GM23338 (cell line): ENCODE data around the gene NANS. TPM values are rescaled to one million over a fixed set of nuclear protein-coding genes. Genes with fewer than 3 reads are reported as not detected.

ENCODE experiments used
- ATAC-seq: fragments of 200-7000 bp; cut with Tn5 transposase; 3 replicates; pipeline ENCODE4 v1.9.1; 2020
- DNase-seq: peaks from one replicate; pipeline ENCODE4 v3.0.0-alpha.2; 2015; ENCODE audit warnings: low spot score
- H2AFZ ChIP-seq: fragments of 200-600 bp; sonication (generic); 2 replicates; pipeline ENCODE4 v1.8.0; 2016; ENCODE audit warnings: antibody characterized with exemption, mild to moderate bottlenecking, moderate library complexity
- H3F3A ChIP-seq: fragments of 200-600 bp; sonication (generic); replicated peaks from 2 replicates; pipeline ENCODE4 v1.8.0; 2017; ENCODE audit warnings: antibody characterized with exemption, mixed run types, low read depth
- H3K27ac ChIP-seq: fragments of 200-600 bp; sonication (generic); 2 replicates; pipeline ENCODE4 v1.6.1; 2016; ENCODE audit warnings: low read depth
- H3K27me3 ChIP-seq: fragments of 200-600 bp; sonication (generic); 2 replicates; pipeline ENCODE4 v1.8.0; 2016; ENCODE audit warnings: mild to moderate bottlenecking, mixed run types, moderate library complexity; ENCODE audit not compliant: insufficient read depth
- H3K36me3 ChIP-seq: fragments of 200-600 bp; sonication (generic); 2 replicates; pipeline ENCODE4 v1.8.0; 2016; ENCODE audit warnings: mild to moderate bottlenecking; ENCODE audit not compliant: insufficient read depth
- H3K4me1 ChIP-seq: fragments of 200-600 bp; sonication (generic); 2 replicates; pipeline ENCODE4 v1.8.0; 2016; ENCODE audit warnings: mild to moderate bottlenecking, moderate library complexity; ENCODE audit not compliant: insufficient read depth
- H3K4me2 ChIP-seq: fragments of 200-600 bp; sonication (generic); 2 replicates; pipeline ENCODE4 v1.7.1; 2017; ENCODE audit warnings: mixed run types
- H3K4me3 ChIP-seq: fragments of 200-600 bp; sonication (generic); 2 replicates; pipeline ENCODE4 v1.6.1; 2016; ENCODE audit warnings: mixed run types
- H3K79me2 ChIP-seq: fragments of 200-600 bp; sonication (generic); replicated peaks from 2 replicates; pipeline ENCODE4 v1.8.0; 2017; ENCODE audit warnings: mild to moderate bottlenecking; ENCODE audit not compliant: insufficient read depth
- H3K9me2 ChIP-seq: fragments of 200-600 bp; sonication (generic); 2 replicates; pipeline ENCODE4 v1.8.0; 2017; ENCODE audit not compliant: insufficient read depth
- H4K20me1 ChIP-seq: fragments of 200-600 bp; sonication (generic); replicated peaks from 2 replicates; pipeline ENCODE4 v1.8.0; 2017; ENCODE audit warnings: mild to moderate bottlenecking; ENCODE audit not compliant: insufficient read depth
- H3K27ac Mint-ChIP-seq: 2 replicates; pipeline ENCODE4 v1.8.0; 2020; ENCODE audit warnings: inconsistent platforms, mild to moderate bottlenecking, moderate library complexity, mixed read lengths
- H3K27me3 Mint-ChIP-seq: 3 replicates; pipeline ENCODE4 v1.8.0; 2022; ENCODE audit warnings: low read depth, mild to moderate bottlenecking, moderate library complexity, mixed read lengths, inconsistent platforms; ENCODE audit not compliant: insufficient read depth, poor library complexity
- H3K36me3 Mint-ChIP-seq: 3 replicates; pipeline ENCODE4 v1.8.0; 2021; ENCODE audit warnings: low read depth, mild to moderate bottlenecking, inconsistent platforms, moderate library complexity, mixed read lengths
- H3K4me1 Mint-ChIP-seq: 3 replicates; pipeline ENCODE4 v1.8.0; 2020; ENCODE audit warnings: mild to moderate bottlenecking, inconsistent platforms, mixed read lengths
- H3K4me3 Mint-ChIP-seq: 3 replicates; pipeline ENCODE4 v1.8.0; 2021; ENCODE audit warnings: moderate library complexity, mild to moderate bottlenecking, inconsistent platforms, mixed read lengths
- H3K9me3 Mint-ChIP-seq: 3 replicates; pipeline ENCODE4 v1.8.0; 2020; ENCODE audit warnings: moderate library complexity, mild to moderate bottlenecking, inconsistent platforms, mixed read lengths
- CREB1 ChIP-seq: fragments of 250-450 bp; sonication (Bioruptor Pico); IDR thresholded peaks from 2 replicates; pipeline ENCODE4 v1.5.0; 2020; ENCODE audit warnings: low read depth, mild to moderate bottlenecking, moderate library complexity
- EZH2 ChIP-seq: fragments of 200-600 bp; sonication (generic); IDR thresholded peaks from one replicate; pipeline ENCODE4 v1.8.0; 2017; ENCODE audit warnings: antibody characterized with exemption, mild to moderate bottlenecking, low read depth; ENCODE audit not compliant: unreplicated experiment
- EZH2phosphoT487 ChIP-seq: fragments of 200-600 bp; sonication (generic); IDR thresholded peaks from one replicate; pipeline ENCODE4 v1.8.1; 2018; ENCODE audit warnings: antibody characterized with exemption; ENCODE audit not compliant: unreplicated experiment
- JUNB ChIP-seq: IDR thresholded peaks from one replicate; pipeline ENCODE4 v1.6.1; 2016; ENCODE audit warnings: antibody characterized with exemption; ENCODE audit not compliant: unreplicated experiment
- NANOG ChIP-seq: IDR thresholded peaks from 2 replicates; pipeline ENCODE4 v1.6.1; 2016; ENCODE audit warnings: antibody characterized with exemption, borderline replicate concordance
- POLR2AphosphoS5 ChIP-seq: IDR thresholded peaks from 2 replicates; pipeline ENCODE4 v1.6.1; 2016; ENCODE audit warnings: antibody characterized with exemption, low read depth
- STAT1 ChIP-seq: IDR thresholded peaks from one replicate; pipeline ENCODE4 v1.6.1; 2016; ENCODE audit warnings: antibody characterized with exemption; ENCODE audit not compliant: unreplicated experiment
- ZNF114 ChIP-seq: fragments of 250-450 bp; sonication (Bioruptor Pico); IDR thresholded peaks from 2 replicates; pipeline ENCODE4 v1.5.0; 2020; ENCODE audit warnings: mild to moderate bottlenecking, moderate library complexity
- ZNF331 ChIP-seq: fragments of 250-450 bp; sonication (Bioruptor Pico); IDR thresholded peaks from 2 replicates; pipeline ENCODE4 v1.5.0; 2020; ENCODE audit warnings: low read depth, mild to moderate bottlenecking, moderate library complexity
- polyA plus RNA-seq: library from polyadenylated mRNA; unstranded; fragments of >200 nt; fragmentation: Nextera tagmentation; extraction: Ambion mirVana; gene quantifications from 2 replicates; pipeline ENCODE4 v1.2.1, GENCODE V29; 2016
- total RNA-seq: library from RNA; depleted of rRNA; stranded (reverse); fragments of >200 nt; shearing (Covaris generic); gene quantifications from 2 replicates; pipeline ENCODE4 v1.2.3, GENCODE V29; 2014
- TF ChIP-seq, protein P1 (sequence below): fragments of 250-450 bp; sonication (Bioruptor Pico); IDR thresholded peaks from 2 replicates; pipeline ENCODE4 v1.5.0; 2020; ENCODE audit warnings: mild to moderate bottlenecking, moderate library complexity
- TF ChIP-seq, protein P2 (sequence below): IDR thresholded peaks from one replicate; pipeline ENCODE4 v1.6.1; 2018; ENCODE audit warnings: antibody characterized with exemption; ENCODE audit not compliant: unreplicated experiment
- TF ChIP-seq, protein P3 (sequence below): IDR thresholded peaks from 2 replicates; pipeline ENCODE4 v1.6.1; 2016; ENCODE audit warnings: antibody characterized with exemption
- TF ChIP-seq, protein P4 (sequence below), 2 experiments: fragments of 200-600 bp in 1 of 2; sonication (generic) in 1 of 2; conservative IDR thresholded peaks; 2 replicates each; pipeline versions ENCODE4 v1.5.1 to v1.6.1; 2016 to 2017; ENCODE audit warnings: antibody characterized with exemption in 2 of 2, low read depth in 2 of 2, mild to moderate bottlenecking in 2 of 2, moderate library complexity in 1 of 2

The NANS gene
- total and polyA plus RNA-seq, 2 experiments from 2014 or later: 67.3 to 77.4 TPM

DNA sequence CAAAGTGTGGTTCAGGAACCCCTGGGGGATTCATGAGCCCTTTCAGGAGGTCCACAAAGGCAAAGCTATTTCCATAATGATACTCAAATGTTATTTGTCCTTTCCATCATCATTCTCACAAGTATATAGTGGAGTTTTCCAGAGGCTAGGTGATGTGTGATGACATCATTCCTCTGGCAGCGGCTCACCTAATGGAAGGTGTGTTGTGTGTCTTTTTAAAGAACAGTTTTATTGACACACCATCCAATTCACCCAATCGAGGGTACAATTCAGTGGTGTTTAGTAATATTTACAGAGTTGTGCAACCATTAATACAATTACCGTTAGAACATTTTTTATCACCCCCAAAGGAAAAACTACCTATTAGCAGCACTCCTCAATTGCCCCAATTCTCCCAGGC is 9.7 kb downstream of the NANS start:
- 0 out of 2 replicates have a peak, but pooled peaks cover 4% of the 10 kb centered on the region for H3K79me2 ChIP-seq
- H3K9me2 ChIP-seq: no peaks in the 10 kb centered on the region
- ATAC-seq (no peak), DNase-seq (no peak)
- TF ChIP-seq EZH2: no peak
- no peak for TF ChIP-seq NANOG
- TF ChIP-seq, protein P1, sequence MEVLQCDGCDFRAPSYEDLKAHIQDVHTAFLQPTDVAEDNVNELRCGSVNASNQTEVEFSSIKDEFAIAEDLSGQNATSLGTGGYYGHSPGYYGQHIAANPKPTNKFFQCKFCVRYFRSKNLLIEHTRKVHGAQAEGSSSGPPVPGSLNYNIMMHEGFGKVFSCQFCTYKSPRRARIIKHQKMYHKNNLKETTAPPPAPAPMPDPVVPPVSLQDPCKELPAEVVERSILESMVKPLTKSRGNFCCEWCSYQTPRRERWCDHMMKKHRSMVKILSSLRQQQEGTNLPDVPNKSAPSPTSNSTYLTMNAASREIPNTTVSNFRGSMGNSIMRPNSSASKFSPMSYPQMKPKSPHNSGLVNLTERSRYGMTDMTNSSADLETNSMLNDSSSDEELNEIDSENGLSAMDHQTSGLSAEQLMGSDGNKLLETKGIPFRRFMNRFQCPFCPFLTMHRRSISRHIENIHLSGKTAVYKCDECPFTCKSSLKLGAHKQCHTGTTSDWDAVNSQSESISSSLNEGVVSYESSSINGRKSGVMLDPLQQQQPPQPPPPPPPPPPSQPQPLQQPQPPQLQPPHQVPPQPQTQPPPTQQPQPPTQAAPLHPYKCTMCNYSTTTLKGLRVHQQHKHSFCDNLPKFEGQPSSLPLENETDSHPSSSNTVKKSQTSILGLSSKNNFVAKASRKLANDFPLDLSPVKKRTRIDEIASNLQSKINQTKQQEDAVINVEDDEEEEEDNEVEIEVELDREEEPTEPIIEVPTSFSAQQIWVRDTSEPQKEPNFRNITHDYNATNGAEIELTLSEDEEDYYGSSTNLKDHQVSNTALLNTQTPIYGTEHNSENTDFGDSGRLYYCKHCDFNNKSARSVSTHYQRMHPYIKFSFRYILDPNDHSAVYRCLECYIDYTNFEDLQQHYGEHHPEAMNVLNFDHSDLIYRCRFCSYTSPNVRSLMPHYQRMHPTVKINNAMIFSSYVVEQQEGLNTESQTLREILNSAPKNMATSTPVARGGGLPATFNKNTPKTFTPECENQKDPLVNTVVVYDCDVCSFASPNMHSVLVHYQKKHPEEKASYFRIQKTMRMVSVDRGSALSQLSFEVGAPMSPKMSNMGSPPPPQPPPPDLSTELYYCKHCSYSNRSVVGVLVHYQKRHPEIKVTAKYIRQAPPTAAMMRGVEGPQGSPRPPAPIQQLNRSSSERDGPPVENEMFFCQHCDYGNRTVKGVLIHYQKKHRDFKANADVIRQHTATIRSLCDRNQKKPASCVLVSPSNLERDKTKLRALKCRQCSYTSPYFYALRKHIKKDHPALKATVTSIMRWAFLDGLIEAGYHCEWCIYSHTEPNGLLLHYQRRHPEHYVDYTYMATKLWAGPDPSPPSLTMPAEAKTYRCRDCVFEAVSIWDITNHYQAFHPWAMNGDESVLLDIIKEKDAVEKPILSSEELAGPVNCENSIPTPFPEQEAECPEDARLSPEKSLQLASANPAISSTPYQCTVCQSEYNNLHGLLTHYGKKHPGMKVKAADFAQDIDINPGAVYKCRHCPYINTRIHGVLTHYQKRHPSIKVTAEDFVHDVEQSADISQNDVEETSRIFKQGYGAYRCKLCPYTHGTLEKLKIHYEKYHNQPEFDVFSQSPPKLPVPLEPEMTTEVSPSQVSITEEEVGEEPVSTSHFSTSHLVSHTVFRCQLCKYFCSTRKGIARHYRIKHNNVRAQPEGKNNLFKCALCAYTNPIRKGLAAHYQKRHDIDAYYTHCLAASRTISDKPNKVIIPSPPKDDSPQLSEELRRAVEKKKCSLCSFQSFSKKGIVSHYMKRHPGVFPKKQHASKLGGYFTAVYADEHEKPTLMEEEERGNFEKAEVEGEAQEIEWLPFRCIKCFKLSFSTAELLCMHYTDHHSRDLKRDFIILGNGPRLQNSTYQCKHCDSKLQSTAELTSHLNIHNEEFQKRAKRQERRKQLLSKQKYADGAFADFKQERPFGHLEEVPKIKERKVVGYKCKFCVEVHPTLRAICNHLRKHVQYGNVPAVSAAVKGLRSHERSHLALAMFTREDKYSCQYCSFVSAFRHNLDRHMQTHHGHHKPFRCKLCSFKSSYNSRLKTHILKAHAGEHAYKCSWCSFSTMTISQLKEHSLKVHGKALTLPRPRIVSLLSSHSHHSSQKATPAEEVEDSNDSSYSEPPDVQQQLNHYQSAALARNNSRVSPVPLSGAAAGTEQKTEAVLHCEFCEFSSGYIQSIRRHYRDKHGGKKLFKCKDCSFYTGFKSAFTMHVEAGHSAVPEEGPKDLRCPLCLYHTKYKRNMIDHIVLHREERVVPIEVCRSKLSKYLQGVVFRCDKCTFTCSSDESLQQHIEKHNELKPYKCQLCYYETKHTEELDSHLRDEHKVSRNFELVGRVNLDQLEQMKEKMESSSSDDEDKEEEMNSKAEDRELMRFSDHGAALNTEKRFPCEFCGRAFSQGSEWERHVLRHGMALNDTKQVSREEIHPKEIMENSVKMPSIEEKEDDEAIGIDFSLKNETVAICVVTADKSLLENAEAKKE: no peak
- TF ChIP-seq CREB1 (CRISPR knock-in tag): no peak
- TF ChIP-seq ZNF114 (CRISPR knock-in tag): no peak
- TF ChIP-seq, protein P2, sequence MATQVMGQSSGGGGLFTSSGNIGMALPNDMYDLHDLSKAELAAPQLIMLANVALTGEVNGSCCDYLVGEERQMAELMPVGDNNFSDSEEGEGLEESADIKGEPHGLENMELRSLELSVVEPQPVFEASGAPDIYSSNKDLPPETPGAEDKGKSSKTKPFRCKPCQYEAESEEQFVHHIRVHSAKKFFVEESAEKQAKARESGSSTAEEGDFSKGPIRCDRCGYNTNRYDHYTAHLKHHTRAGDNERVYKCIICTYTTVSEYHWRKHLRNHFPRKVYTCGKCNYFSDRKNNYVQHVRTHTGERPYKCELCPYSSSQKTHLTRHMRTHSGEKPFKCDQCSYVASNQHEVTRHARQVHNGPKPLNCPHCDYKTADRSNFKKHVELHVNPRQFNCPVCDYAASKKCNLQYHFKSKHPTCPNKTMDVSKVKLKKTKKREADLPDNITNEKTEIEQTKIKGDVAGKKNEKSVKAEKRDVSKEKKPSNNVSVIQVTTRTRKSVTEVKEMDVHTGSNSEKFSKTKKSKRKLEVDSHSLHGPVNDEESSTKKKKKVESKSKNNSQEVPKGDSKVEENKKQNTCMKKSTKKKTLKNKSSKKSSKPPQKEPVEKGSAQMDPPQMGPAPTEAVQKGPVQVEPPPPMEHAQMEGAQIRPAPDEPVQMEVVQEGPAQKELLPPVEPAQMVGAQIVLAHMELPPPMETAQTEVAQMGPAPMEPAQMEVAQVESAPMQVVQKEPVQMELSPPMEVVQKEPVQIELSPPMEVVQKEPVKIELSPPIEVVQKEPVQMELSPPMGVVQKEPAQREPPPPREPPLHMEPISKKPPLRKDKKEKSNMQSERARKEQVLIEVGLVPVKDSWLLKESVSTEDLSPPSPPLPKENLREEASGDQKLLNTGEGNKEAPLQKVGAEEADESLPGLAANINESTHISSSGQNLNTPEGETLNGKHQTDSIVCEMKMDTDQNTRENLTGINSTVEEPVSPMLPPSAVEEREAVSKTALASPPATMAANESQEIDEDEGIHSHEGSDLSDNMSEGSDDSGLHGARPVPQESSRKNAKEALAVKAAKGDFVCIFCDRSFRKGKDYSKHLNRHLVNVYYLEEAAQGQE: no peak
- TF ChIP-seq STAT1: no peak
- TF ChIP-seq, protein P3, sequence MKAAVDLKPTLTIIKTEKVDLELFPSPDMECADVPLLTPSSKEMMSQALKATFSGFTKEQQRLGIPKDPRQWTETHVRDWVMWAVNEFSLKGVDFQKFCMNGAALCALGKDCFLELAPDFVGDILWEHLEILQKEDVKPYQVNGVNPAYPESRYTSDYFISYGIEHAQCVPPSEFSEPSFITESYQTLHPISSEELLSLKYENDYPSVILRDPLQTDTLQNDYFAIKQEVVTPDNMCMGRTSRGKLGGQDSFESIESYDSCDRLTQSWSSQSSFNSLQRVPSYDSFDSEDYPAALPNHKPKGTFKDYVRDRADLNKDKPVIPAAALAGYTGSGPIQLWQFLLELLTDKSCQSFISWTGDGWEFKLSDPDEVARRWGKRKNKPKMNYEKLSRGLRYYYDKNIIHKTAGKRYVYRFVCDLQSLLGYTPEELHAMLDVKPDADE: no peak
- no peak for TF ChIP-seq ZNF331 (CRISPR knock-in tag)
- TF ChIP-seq, protein P4, sequence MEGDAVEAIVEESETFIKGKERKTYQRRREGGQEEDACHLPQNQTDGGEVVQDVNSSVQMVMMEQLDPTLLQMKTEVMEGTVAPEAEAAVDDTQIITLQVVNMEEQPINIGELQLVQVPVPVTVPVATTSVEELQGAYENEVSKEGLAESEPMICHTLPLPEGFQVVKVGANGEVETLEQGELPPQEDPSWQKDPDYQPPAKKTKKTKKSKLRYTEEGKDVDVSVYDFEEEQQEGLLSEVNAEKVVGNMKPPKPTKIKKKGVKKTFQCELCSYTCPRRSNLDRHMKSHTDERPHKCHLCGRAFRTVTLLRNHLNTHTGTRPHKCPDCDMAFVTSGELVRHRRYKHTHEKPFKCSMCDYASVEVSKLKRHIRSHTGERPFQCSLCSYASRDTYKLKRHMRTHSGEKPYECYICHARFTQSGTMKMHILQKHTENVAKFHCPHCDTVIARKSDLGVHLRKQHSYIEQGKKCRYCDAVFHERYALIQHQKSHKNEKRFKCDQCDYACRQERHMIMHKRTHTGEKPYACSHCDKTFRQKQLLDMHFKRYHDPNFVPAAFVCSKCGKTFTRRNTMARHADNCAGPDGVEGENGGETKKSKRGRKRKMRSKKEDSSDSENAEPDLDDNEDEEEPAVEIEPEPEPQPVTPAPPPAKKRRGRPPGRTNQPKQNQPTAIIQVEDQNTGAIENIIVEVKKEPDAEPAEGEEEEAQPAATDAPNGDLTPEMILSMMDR (conservative IDR thresholded peaks at IDR 0.05; ENCODE audit: low read depth in 2 of 2): no peak
- no peak for TF ChIP-seq JUNB
- TF ChIP-seq POLR2AphosphoS5: no peak
- TF ChIP-seq EZH2phosphoT487: no peak
- no peaks in the 10 kb centered on the region for H3K27me3 ChIP-seq
- H3K4me3 ChIP-seq: no peak overlapping the region
- H3K36me3 ChIP-seq: peaks cover 5% of the 10 kb centered on the region
- H3K27me3 Mint-ChIP-seq: peaks cover 6% of the 10 kb centered on the region
- H3K4me1 Mint-ChIP-seq: no peaks in the 10 kb centered on the region; the same call in 2 of the 3 replicates
- H3K4me2 ChIP-seq: no peak overlapping the region
- peaks cover 32% of the 10 kb centered on the region for H3K36me3 Mint-ChIP-seq
- no peak overlapping the region for H3K27ac ChIP-seq
- H3K9me3 Mint-ChIP-seq: no peaks in the 10 kb centered on the region
- no peak overlapping the region for H2AFZ ChIP-seq
- H3F3A ChIP-seq: no peaks in the 10 kb centered on the region
- H3K4me3 Mint-ChIP-seq: no peak overlapping the region
- no peak overlapping the region for H3K27ac Mint-ChIP-seq
- peaks cover 6% of the 10 kb centered on the region for H4K20me1 ChIP-seq
- no peaks in the 10 kb centered on the region for H3K4me1 ChIP-seq
